ENCODE measurements around the gene WDR44.
A peak's percentile ranks its signal among the peaks of the same experiment; 100 is the strongest.

The WDR44 gene

GRCh38 chrX:118347736-118348135 lies 1.8 kb downstream of the WDR44 start:
- no peaks in the 10 kb centered on the region for H3K27me3 ChIP-seq (replicated peaks; ENCODE audit: control insufficient read depth, insufficient read depth, low read length)
- DNase-seq (ENCODE audit: extremely low read depth, insufficient read length), result no peak
- peak overlapping the region; percentile 76 for H3K4me3 ChIP-seq (replicated peaks; ENCODE audit: low read depth, low read length)
- H3K36me3 ChIP-seq (ENCODE audit: control insufficient read depth, insufficient read depth, low read length), result no peaks in the 10 kb centered on the region
- no peak for TF ChIP-seq CTCF (IDR thresholded peaks at IDR 0.05; ENCODE audit: insufficient read depth, low read length, poor library complexity, severe bottlenecking)

DNA sequence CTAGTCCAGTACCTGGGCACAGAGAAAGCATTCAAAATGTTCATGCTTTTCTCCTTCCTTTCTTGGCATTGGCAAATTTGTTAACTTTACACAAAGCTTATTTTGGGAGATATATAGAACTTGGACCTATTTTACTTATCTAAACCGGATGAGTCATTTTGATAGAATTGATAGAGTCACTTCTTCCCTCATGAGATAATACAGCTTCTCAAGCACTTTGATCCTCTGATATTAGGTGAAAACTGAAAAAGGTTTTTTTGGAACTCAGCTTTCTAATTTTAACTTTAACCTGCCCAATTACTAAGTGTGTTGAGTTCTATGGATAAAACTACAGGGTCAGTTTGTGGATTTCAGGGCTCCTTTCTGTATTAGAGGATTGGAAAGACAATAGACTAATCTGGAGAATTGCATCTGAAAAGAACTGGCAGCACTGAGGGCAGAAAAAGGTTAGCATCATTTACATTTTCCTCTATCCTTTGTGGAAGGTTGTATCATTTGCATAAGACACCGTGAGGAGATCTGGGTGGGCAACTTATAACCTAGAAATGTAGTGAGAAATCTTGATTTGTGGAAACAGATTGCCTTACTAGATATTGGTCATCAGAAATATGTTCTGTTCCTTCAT lies 2.4 kb downstream of the WDR44 start:
- Histone ChIP-seq H3K27me3 (replicated peaks; ENCODE audit: control insufficient read depth, insufficient read depth, low read length) (no peaks in the 10 kb centered on the region), H3K4me3 (replicated peaks; ENCODE audit: low read depth, low read length) (peak overlapping the region; percentile 76), H3K36me3 (ENCODE audit: control insufficient read depth, insufficient read depth, low read length) (no peaks in the 10 kb centered on the region)
- no peak for DNase-seq (ENCODE audit: extremely low read depth, insufficient read length)
- TF ChIP-seq CTCF (IDR thresholded peaks at IDR 0.05; ENCODE audit: insufficient read depth, low read length, poor library complexity, severe bottlenecking), result no peak

DNA sequence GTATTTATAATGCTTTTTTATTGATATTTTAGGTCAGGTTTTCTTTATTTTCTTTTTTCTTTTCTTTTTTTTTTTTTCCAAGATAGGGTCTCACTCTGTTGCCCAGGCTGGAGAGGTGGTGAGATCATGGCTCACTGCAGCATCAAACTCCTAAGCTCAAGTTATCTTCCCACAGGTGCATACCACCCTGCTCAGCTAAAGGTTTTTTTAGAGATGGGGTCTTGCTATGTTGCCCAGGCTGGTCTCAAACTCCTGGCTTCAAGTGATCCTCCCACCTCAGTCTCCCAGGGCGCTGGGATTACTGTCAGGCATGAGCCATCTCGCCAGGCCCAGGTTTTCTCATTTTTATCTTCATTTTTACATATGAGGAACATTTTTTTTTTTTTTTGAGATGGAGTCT lies 3.3 kb downstream of the WDR44 start:
- no peak for DNase-seq (ENCODE audit: extremely low read depth, insufficient read length)
- Histone ChIP-seq H3K4me3 (replicated peaks; ENCODE audit: low read depth, low read length) (no peak overlapping the region), H3K36me3 (ENCODE audit: control insufficient read depth, insufficient read depth, low read length) (no peaks in the 10 kb centered on the region), H3K27me3 (replicated peaks; ENCODE audit: control insufficient read depth, insufficient read depth, low read length) (no peaks in the 10 kb centered on the region)
- no peak for TF ChIP-seq CTCF (IDR thresholded peaks at IDR 0.05; ENCODE audit: insufficient read depth, low read length, poor library complexity, severe bottlenecking)

- Histone ChIP-seq H3K36me3 (ENCODE audit: control insufficient read depth, insufficient read depth, low read length) (no peaks in the 10 kb centered on the region), H3K4me3 (replicated peaks; ENCODE audit: low read depth, low read length) (peak overlapping the region; percentile 14), H3K27me3 (replicated peaks; ENCODE audit: control insufficient read depth, insufficient read depth, low read length) (no peaks in the 10 kb centered on the region)
- no peak for TF ChIP-seq CTCF (IDR thresholded peaks at IDR 0.05; ENCODE audit: insufficient read depth, low read length, poor library complexity, severe bottlenecking)
- DNase-seq (ENCODE audit: extremely low read depth, insufficient read length), result no peak
Observed at GRCh38 chrX:118350221-118350620, 4.3 kb downstream of the WDR44 start.

- TF ChIP-seq CTCF (IDR thresholded peaks at IDR 0.05; ENCODE audit: insufficient read depth, low read length, poor library complexity, severe bottlenecking), result no peak
- Histone ChIP-seq H3K4me3 (replicated peaks; ENCODE audit: low read depth, low read length) (0 out of 2 replicates have a peak overlapping the region, but pooled peaks have one; percentile 14), H3K36me3 (ENCODE audit: control insufficient read depth, insufficient read depth, low read length) (no peaks in the 10 kb centered on the region), H3K27me3 (replicated peaks; ENCODE audit: control insufficient read depth, insufficient read depth, low read length) (no peaks in the 10 kb centered on the region)
- DNase-seq (ENCODE audit: extremely low read depth, insufficient read length), result no peak
Observed at GRCh38 chrX:118350706-118351105, 4.8 kb downstream of the WDR44 start.

GRCh38 chrX:118352566-118352965 lies 6.7 kb downstream of the WDR44 start:
- TF ChIP-seq CTCF (IDR thresholded peaks at IDR 0.05; ENCODE audit: insufficient read depth, low read length, poor library complexity, severe bottlenecking), result no peak
- no peaks in the 10 kb centered on the region for H3K36me3 ChIP-seq (ENCODE audit: control insufficient read depth, insufficient read depth, low read length)
- DNase-seq (ENCODE audit: extremely low read depth, insufficient read length), result no peak
- H3K27me3 ChIP-seq (replicated peaks; ENCODE audit: control insufficient read depth, insufficient read depth, low read length), result no peaks in the 10 kb centered on the region
- H3K4me3 ChIP-seq (replicated peaks; ENCODE audit: low read depth, low read length), result no peak overlapping the region
